Measurements from ENCODE around the gene ADM.

DNA sequence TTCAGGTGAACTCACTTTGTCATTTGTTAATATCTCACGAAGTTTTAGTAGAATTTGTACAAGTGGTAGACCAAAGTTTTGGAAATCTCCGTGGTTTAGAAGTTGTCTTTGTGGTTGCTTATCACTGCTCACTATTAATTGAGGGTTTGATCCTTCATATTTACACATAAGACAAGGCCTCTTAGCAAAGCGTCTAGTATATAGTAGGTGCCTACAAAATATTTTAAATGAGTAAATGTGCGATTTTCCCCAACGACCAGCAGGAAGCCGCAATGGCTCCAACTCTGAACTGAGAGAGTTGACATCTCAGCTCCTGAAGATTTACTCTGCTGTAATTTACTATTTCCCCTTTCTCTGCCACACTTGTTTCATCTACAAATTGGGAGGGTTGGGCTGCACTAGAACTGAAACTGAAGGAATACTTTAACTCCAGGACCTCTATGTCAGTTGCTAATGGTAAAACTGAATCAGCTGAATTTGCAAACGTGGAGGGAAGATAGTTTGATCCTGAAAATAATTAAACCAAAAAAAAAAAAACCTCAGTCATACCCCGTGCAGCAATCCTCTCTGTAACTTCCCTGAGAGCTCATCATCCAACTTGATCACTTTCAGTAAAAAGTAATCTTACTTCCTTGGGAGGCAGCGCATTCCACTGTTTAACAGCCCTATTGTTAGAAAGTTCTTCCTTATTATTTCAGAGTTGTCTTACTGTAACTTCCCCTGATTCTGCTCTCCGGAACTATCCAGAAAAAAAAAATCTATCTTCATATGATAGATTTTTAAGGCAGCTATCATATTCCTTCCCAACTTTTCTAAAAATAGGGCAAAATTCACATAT, 9.6 kb upstream of the ADM start:
- TF ChIP-seq, protein P1, sequence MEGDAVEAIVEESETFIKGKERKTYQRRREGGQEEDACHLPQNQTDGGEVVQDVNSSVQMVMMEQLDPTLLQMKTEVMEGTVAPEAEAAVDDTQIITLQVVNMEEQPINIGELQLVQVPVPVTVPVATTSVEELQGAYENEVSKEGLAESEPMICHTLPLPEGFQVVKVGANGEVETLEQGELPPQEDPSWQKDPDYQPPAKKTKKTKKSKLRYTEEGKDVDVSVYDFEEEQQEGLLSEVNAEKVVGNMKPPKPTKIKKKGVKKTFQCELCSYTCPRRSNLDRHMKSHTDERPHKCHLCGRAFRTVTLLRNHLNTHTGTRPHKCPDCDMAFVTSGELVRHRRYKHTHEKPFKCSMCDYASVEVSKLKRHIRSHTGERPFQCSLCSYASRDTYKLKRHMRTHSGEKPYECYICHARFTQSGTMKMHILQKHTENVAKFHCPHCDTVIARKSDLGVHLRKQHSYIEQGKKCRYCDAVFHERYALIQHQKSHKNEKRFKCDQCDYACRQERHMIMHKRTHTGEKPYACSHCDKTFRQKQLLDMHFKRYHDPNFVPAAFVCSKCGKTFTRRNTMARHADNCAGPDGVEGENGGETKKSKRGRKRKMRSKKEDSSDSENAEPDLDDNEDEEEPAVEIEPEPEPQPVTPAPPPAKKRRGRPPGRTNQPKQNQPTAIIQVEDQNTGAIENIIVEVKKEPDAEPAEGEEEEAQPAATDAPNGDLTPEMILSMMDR (conservative IDR thresholded peaks at IDR 0.05; ENCODE audit: low read length) = no peak
- no peak for TF ChIP-seq EZH2phosphoT487 (IDR thresholded peaks at IDR 0.05; ENCODE audit: borderline replicate concordance, low read depth, low read length)

Data from OCI-LY7 (cell line).